HAP-1 (cell line): ENCODE data around the gene FKBP2.

ENCODE experiments used
- DNase-seq, 2 experiments: peaks; one replicate each; pipeline ENCODE4 v3.0.0-alpha.2; 2016 to 2020; ENCODE audit warnings: low spot score in 2 of 2
- H3K27me3 ChIP-seq: fragments of 250-450 bp; sonication (Bioruptor Pico); 2 replicates; pipeline ENCODE4 v1.5.1; 2020; ENCODE audit warnings: low read depth, mild to moderate bottlenecking, moderate library complexity
- H3K36me3 ChIP-seq: fragments of 250-450 bp; sonication (Bioruptor Pico); replicated peaks from 2 replicates; pipeline ENCODE4 v1.5.1; 2020; ENCODE audit warnings: mild to moderate bottlenecking
- H3K4me1 ChIP-seq: fragments of 250-450 bp; sonication (Bioruptor Pico); 2 replicates; pipeline ENCODE4 v1.5.1; 2020; ENCODE audit warnings: mild to moderate bottlenecking
- H3K4me3 ChIP-seq: fragments of 250-450 bp; sonication (Bioruptor Pico); 2 replicates; pipeline ENCODE4 v1.5.1; 2020; ENCODE audit warnings: mild to moderate bottlenecking, moderate library complexity
- H3K9me3 ChIP-seq: fragments of 250-450 bp; sonication (Bioruptor Pico); 2 replicates; pipeline ENCODE4 v1.5.1; 2020; ENCODE audit warnings: mild to moderate bottlenecking, moderate library complexity
- in situ Hi-C: fragments of 300-500 bp; cut with MboI; formaldehyde crosslinking; loops from 3 replicates; pipeline ENCODE4 v1.14.3; 2020; ENCODE audit warnings: low sequenced_read_pairs, inconsistent platforms, mixed read lengths

Gene FKBP2

GRCh38 chr11:64233913-64234586, 6.8 kb upstream of the FKBP2 start, which contains the start of gene VEGFB:
Gene VEGFB (plus strand): TSS chr11:64234584. CDS start chr11:64234834, 250 bp downstream.
- H3K9me3 ChIP-seq: no peaks in the 10 kb centered on the region
- H3K4me3 ChIP-seq: peak within 1 kb of the TSS; percentile 48
- H3K27me3 ChIP-seq: no peaks in the 10 kb centered on the region
- peaks cover 12% of the 10 kb centered on the region for H3K36me3 ChIP-seq
- H3K4me1 ChIP-seq: peaks cover 14% of the 10 kb centered on the region
- peak; percentile 43 to 75 for DNase-seq
- in situ Hi-C loops: no loop called here

- Histone ChIP-seq H3K4me1 (peaks cover 13% of the 10 kb centered on the region), H3K36me3 (peaks cover 12% of the 10 kb centered on the region), H3K9me3 (no peaks in the 10 kb centered on the region), H3K4me3 (peak overlapping the region; percentile 48), H3K27me3 (no peaks in the 10 kb centered on the region)
- in situ Hi-C loops: no loop called here
- DNase-seq: peak in 1 of 2 experiments; percentile 68
Measured at GRCh38 chr11:64234647-64235379, 6.1 kb upstream of the FKBP2 start.

GRCh38 chr11:64235437-64236161, 5.3 kb upstream of the FKBP2 start:
- H3K36me3 ChIP-seq: peaks cover 17% of the 10 kb centered on the region
- DNase-seq: no peak

GRCh38 chr11:64237484-64237951, 3.4 kb upstream of the FKBP2 start:
- H3K36me3 ChIP-seq: peaks cover 21% of the 10 kb centered on the region
- H3K4me3 ChIP-seq: no peak overlapping the region
- peaks cover 23% of the 10 kb centered on the region for H3K4me1 ChIP-seq
- in situ Hi-C loops: no loop called here
- H3K9me3 ChIP-seq: no peaks in the 10 kb centered on the region
- H3K27me3 ChIP-seq: no peaks in the 10 kb centered on the region
- DNase-seq: no peak

More at GRCh38 chr11:64235437-64236161, 5.3 kb upstream of the FKBP2 start:
- Histone ChIP-seq H3K9me3 (no peaks in the 10 kb centered on the region), H3K4me3 (peak overlapping the region; percentile 48), H3K27me3 (no peaks in the 10 kb centered on the region), H3K4me1 (peaks cover 20% of the 10 kb centered on the region)
- in situ Hi-C loops: no loop called here

GRCh38 chr11:64238076-64238475, 2.8 kb upstream of the FKBP2 start:
- in situ Hi-C loops: no loop called here
- peaks cover 26% of the 10 kb centered on the region for H3K4me1 ChIP-seq

GRCh38 chr11:64238999-64239398, 1.9 kb upstream of the FKBP2 start:
- Histone ChIP-seq H3K27me3 (no peaks in the 10 kb centered on the region), H3K4me1 (peaks cover 23% of the 10 kb centered on the region)

More at GRCh38 chr11:64238076-64238475, 2.8 kb upstream of the FKBP2 start:
- no peaks in the 10 kb centered on the region for H3K27me3 ChIP-seq
- peaks cover 26% of the 10 kb centered on the region for H3K36me3 ChIP-seq
- DNase-seq: no peak
- H3K9me3 ChIP-seq: no peaks in the 10 kb centered on the region
- no peak overlapping the region for H3K4me3 ChIP-seq

GRCh38 chr11:64239662-64240434, 1.0 kb upstream of the FKBP2 start:
- DNase-seq: no peak
- in situ Hi-C loops: no loop called here
- H3K4me1 ChIP-seq: peaks cover 22% of the 10 kb centered on the region
- H3K27me3 ChIP-seq: no peaks in the 10 kb centered on the region
- peak overlapping the region; percentile 97 for H3K4me3 ChIP-seq
- H3K36me3 ChIP-seq: peaks cover 38% of the 10 kb centered on the region
- H3K9me3 ChIP-seq: no peaks in the 10 kb centered on the region

More at GRCh38 chr11:64238999-64239398, 1.9 kb upstream of the FKBP2 start:
- in situ Hi-C loops: no loop called here
- Histone ChIP-seq H3K36me3 (peaks cover 34% of the 10 kb centered on the region), H3K9me3 (no peaks in the 10 kb centered on the region), H3K4me3 (no peak overlapping the region)
- DNase-seq: no peak

GRCh38 chr11:64241241-64241490, 271 bp downstream of the FKBP2 start:
- in situ Hi-C loops: no loop called here
- peak overlapping the region; percentile 97 for H3K4me3 ChIP-seq
- peaks cover 45% of the 10 kb centered on the region for H3K36me3 ChIP-seq
- H3K9me3 ChIP-seq: no peaks in the 10 kb centered on the region
- no peaks in the 10 kb centered on the region for H3K27me3 ChIP-seq
- peak in 1 of 2 experiments; percentile 100 for DNase-seq
- peaks cover 18% of the 10 kb centered on the region for H3K4me1 ChIP-seq

- Histone ChIP-seq H3K27me3 (no peaks in the 10 kb centered on the region), H3K4me3 (peak overlapping the region; percentile 97), H3K36me3 (peaks cover 45% of the 10 kb centered on the region), H3K4me1 (peaks cover 18% of the 10 kb centered on the region), H3K9me3 (no peaks in the 10 kb centered on the region)
- peak; percentile 77 to 97 for DNase-seq
- in situ Hi-C loops: no loop called here
Measured at GRCh38 chr11:64241491-64242374, 838 bp downstream of the FKBP2 start.

- no peak for DNase-seq
- Histone ChIP-seq H3K27me3 (no peaks in the 10 kb centered on the region), H3K4me1 (peaks cover 22% of the 10 kb centered on the region), H3K4me3 (peak overlapping the region; percentile 97; the same call in 1 of the 2 replicates), H3K36me3 (peaks cover 37% of the 10 kb centered on the region), H3K9me3 (no peaks in the 10 kb centered on the region)
- in situ Hi-C loops: no loop called here
Measured at GRCh38 chr11:64243236-64243854, 2.5 kb downstream of the FKBP2 start.

GRCh38 chr11:64244107-64244506, 3.2 kb downstream of the FKBP2 start:
- peaks cover 22% of the 10 kb centered on the region for H3K4me1 ChIP-seq
- H3K36me3 ChIP-seq: peaks cover 34% of the 10 kb centered on the region
- no peaks in the 10 kb centered on the region for H3K9me3 ChIP-seq
- no peak for DNase-seq
- no peaks in the 10 kb centered on the region for H3K27me3 ChIP-seq
- H3K4me3 ChIP-seq: no peak overlapping the region
- in situ Hi-C loops: no loop called here

- H3K27me3 ChIP-seq: no peaks in the 10 kb centered on the region
- peaks cover 34% of the 10 kb centered on the region for H3K36me3 ChIP-seq
- H3K4me3 ChIP-seq: peak overlapping the region; percentile 78
- peaks cover 19% of the 10 kb centered on the region for H3K4me1 ChIP-seq
- in situ Hi-C loops: no loop called here
- DNase-seq: no peak
- H3K9me3 ChIP-seq: no peaks in the 10 kb centered on the region
Measured at GRCh38 chr11:64244966-64245365, 4.1 kb downstream of the FKBP2 start.
